HG03066 (cell line): ENCODE results near the gene GLB1L.
"Not testable (repeated sequence)": the region's sequence is repeated elsewhere in the genome, so short reads cannot be mapped to it uniquely, and the experiment has no call there.

Experiments used
- ATAC-seq: cut with Tn5 transposase; IDR thresholded peaks from one replicate; pipeline ENCODE4 v1.9.1; 2021; ENCODE audit warnings: low read depth; ENCODE audit not compliant: unreplicated experiment

The GLB1L gene

DNA sequence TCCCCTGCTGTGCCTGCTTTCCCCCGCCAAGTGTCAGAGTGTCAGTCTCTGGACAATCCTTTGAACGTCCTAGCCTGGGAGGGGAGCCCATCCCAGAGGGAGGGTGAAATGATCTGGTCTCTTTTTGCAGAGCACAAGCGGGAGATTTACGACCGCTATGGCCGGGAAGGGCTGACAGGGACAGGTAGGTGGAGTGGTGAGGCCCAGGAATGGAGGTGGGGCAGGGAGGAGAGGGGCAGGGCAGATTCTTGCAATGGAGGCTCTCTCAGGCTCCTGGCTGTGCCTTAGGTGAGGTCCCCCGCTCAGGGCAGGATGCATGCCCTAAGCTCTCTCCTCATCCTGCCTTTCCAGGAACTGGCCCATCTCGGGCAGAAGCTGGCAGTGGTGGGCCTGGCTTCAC lies 36.3 kb upstream of the GLB1L start:
- no peak for ATAC-seq

DNA sequence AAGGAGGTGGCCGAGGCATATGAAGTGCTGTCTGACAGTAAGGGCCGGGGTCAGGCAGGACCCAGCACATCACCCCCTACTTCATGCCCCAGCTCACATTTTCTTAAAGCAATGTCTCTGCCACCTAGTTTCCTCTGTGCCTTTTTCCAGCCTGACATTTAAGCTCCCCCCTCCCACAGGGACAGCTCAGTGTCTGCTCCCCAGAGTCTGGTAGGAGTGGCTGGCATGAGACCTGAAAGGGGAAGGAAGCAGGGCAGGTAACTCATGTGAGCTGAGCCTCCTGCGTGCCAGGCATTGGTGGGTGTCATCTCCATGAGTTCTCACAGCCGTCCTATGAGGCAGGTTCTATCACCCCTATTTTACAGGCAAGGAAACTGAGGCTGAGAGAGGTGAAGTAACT lies 35.4 kb upstream of the GLB1L start:
- ATAC-seq: no peak

DNA sequence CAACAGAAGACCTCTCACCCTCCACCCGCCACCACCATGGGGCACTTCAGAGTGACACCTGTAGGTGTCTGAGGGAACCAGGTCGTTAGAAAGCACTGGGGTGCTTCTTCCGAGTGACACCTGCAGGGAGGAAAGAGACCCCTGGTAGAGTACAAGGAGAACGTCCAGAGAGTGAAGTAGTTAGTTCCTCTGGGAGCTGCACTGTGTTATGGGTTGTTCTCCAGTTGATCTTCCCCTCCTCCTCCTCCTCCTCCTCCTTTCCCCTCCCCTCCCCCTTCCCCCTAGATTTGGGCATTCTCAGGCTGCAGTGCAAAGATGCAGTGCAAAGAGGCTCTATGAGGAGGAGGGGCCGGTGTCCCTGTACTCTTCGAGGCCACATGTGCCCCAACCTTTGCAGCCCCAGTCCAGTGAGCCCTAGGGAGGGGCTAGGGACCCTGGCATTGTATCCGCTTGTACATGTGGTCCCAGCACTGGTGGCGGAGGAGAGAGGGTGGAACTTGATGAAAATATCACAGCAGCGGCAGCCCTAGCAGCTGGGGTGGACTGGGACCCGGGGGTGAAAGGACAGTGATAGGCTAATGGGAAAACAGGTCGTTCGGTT lies 34.8 kb upstream of the GLB1L start:
- ATAC-seq: no peak

DNA sequence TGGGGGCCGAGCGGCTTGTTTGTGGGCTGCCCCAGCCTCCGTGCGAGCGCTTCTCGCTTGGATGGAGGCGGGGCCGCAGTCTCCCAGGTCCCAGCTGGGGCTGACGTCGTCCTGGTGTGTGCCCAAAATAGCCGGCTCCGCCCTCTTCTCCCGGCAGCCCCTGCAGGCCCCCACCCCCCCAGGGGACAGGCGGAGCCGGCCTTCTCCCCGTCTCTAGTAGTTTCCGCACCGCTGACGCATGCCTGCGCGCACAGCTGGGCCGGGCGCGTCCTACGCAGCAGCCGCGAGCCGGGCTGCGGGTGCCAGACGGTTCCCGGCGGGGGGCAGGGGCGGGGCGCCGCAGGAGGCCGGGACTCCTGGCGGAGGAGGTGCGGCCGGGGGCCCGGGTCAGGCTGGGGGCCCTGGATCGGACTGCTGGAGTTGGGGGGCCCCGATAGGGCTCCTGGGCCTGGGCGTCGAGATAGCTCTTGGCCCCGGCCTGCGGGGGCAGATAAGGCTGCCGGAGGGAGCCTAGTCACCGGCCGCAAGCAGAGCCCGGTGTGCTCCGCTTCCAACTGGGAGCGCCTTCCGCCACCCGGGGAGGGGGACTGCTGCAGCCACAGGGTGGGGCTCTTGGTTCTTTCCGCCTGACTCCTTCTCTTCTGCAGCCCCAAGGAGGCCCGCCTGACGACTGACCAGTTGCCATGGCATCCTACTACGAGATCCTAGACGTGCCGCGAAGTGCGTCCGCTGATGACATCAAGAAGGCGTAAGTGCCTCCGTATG lies 34.1 kb upstream of the GLB1L start, which contains the start of gene DNAJB2:
Gene DNAJB2, plus strand, starts transcription at position 216 of the 765 bp plus-strand sequence. Its CDS starts 468 bp downstream, at position 684.
- ATAC-seq: peak; percentile 82

DNA sequence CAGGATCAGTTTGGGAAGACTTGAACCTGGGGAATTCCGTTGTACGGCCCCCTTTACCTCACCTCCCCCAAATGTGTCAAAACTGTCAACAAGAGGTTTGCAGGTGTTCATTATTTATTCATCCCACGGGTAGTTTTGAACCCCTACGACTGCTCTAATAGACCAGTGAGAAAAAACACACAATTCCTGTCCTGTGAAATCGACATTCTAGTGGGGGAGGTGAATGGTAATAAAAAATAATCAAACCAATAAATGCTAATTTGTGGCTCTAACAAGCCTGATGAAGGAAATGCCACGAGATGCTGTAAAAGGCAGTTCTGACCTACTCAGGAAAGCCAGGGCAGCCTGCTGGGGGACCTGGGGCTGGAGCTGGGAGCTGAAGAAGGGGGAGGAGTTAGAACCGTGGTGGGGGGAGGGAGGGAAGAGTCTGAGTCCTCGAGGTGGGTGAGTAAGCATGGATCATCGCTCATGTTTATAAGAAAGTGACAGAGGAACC lies 33.5 kb upstream of the GLB1L start:
- ATAC-seq: no peak

DNA sequence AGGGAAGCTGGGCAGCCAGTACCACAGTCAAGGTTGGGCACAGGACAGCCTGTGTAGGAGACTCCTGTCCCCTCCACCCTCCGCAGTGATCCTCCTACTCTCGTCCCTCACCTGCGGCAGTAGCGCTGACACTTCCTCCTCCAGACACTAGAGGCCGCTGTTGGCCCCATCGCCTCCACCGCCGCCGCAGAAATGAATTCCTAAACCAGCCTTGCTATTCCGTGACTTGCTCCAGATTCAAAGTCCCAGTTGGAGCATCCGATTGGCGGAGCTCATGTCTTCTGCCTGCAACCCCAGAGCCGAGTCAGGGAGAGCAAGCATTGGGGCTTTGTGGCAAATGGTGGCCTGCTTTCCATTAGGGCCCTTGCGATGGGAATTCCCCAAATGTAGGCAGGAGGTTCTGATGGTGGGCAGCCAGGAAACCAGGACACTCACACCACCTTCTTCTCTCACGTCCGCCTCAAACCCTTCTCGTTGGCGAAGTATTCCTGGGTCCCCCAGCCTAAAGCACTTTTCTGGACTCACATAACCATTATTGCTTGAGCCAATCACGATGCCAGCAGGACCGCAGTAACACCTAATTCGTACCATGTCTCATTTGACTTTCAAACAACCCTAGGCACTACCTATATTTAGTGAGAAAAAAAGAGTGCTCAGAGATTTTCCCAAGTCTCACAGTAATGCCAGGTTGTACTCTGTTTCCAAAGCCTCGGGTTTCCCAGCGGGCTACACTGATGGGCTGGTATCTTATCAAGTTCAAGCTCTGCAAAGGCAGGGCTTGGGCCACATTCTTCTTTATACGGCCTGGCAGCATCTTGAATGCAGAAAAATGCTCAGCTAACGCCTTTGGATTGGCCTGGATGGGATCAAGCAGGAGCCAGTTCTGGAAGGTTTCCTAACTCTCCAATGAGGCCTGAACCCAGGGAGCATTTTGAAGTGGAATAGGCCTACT lies 32.7 kb upstream of the GLB1L start:
- ATAC-seq: peak; percentile 26

DNA sequence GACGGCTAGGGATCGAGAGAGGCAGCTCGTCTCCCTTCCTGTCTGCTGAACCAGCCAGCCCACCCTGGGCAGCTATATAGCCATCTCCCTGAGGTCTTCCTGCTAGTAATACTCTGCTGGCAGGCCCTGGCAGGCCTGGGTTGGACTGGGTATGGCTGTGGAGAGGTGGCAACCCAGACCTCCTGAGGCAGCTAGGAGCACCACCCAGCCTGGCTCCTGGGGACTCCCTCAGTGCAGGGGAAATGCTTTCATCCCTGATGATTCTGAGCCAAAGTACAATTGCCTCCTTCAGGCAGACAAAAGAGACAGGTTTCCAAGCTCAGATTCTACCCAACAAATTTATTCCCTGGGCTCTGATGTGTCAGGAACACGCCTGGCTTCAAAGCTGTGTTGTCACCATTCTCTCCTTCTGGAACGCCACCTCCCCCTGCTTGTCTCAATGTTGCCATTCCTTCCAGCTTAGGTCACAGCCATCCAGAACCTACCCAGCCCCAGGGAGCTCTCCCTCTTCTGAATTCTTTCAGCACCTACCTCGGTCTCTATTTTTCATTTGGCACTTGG lies 29.2 kb upstream of the GLB1L start:
- ATAC-seq: no peak

DNA sequence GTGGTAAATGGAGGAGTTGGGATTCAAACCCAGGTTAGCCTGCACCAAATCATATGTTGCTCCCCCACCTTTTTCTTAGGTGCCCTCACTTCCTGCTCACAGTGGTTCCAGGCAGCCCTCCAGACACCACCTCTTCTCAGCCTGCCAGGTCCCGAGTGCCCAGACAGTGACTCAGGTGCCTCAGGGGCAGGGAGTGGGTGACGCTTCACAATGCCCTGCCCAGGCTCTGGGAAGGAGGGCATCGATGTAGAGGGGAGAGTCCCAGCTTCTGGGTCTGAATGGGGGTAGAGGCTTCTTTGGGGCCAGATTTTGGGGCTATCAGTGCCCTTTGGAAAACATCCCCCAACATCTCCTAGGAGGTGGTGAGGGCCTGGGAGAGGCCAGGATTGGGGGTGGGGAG lies 28.7 kb upstream of the GLB1L start:
- no peak for ATAC-seq

DNA sequence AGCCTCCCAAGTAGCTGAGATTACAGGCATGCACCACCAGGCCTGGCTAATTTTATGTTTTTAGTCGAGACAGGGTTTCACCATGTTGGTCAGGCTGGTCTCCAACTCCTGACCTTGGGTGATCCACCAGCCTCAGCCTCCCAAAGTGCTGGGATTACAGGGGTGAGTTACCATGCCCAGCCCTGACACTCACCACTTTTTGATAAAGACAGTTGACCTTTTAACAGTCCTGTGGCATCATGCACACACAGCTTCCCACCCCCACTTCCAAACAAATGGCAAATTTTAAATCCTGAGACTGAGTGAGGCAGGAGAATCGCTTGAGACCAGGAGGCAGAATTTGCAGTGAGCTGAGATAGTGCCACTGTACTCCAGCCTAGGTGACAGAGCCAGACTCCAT lies 27.8 kb upstream of the GLB1L start:
- ATAC-seq: no peak

DNA sequence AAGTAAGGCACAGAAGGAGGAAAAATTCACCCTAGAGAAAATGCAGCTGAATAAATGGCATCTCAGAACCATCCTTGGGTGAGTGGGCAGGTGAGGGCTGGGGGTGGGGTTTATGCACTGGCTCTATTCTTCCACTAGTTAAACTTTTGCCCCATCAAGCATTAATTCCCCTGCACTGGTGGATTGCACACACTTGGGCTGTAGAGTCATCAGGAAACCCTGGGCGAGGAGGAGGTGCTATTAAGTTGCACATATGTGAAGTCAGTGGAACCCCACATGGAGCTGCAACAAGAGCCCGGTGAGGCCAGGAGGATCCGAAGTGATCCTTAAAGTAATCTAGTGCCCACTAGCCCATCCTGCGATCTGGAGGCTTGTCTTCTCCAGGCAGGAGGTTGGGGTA lies 27.1 kb upstream of the GLB1L start:
- ATAC-seq: no peak

DNA sequence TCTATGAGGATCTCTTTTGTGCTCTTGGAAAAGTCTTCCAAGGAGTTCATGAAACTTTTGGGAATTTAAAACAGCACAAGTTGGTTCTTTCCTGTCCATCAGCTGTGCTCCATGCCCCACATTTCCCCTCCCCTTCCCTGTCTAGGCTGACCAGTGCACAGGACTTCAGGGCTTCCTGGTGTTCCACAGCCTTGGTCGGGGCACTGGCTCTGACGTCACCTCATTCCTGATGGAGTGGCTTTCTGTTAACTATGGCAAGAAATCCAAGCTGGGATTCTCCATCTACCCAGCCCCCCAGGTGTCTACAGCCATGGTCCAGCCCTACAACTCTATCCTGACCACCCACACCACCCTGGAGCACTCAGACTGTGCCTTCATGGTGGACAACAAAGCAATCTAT lies 25.8 kb upstream of the GLB1L start:
- no peak for ATAC-seq

DNA sequence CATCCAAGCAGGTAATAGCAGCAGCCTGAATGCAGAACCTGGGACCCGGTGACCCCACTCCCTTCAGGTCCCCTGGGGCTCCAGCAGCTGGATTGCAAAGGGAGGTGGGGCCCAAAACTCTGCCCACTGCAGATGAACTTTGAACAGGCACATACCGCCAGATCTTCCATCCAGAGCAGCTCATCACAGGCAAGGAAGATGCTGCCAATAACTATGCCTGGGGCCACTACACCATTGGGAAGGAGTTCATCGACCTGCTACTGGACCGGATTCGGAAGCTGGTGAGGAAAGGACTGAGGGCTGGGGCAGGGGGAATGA lies 24.8 kb upstream of the GLB1L start:
- ATAC-seq: no peak

DNA sequence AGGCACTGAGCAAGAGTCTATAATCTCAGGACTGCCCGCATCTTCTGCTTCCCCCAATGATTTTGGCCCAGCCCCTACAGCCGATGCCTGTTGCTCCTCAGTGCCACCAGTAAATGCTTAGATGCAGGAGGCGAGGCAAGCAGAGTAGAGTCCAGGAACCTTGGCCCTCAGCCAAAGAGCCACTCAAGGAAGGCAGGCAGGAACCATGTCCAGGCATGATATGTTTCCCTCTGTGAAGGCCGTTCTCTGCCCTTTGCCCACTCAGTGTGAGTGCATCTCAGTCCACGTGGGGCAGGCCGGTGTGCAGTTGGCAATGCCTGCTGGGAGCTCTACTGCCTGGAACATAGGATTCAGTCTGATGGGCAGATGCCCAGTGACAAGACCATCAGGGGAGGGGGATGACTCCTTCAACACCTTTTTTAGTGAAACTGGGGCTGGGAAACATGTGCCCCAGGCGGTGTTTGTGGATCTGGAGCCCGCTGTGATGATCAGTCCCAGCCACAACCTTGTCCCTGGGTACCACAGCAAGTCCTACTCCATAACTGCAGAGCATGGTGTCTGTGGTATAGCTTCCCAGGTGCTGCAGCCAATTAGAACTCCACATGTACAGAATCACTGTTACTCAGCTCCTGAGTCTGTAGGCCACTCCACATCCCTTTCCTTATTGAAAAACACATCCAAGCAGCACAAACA lies 24.3 kb upstream of the GLB1L start:
- no peak for ATAC-seq

DNA sequence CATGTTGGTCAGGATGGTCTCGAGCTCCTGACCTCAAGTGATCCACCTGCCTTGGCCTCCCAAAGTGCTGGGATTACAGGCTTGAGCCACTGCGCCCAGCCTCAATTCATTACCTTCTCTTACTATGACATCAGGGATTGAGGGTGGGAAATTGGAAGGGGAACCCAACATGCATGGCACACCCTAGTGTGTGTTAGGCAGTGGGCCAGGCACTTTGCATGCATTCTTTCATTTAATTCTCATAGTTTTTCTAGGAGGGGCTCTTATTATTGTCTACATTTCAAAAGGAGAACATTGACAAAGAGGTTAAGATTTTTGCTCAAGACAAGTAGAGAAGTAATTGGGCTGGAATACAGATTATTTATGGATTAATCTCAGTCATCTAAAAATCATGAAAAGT lies 23.1 kb upstream of the GLB1L start:
- no peak for ATAC-seq

DNA sequence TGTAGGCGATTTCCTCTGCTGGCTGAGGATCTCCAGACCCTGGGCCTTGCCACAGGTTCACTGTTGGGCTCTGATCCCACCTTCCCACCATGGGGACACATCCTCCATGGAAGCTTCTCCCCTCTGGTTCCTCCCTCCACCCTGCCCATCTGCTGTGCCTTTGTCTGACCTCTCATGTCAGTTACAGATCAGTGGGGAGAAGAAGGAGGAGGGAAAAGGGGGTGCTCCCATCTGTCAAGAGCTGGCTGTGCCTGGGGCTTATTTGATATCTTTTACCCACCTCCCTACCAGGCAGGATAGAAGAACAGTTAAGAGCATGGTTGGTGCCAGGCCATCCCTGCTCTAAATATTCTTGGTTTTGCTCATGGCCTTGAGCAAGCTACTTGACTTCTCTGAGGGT lies 21.6 kb upstream of the GLB1L start:
- no peak for ATAC-seq

DNA sequence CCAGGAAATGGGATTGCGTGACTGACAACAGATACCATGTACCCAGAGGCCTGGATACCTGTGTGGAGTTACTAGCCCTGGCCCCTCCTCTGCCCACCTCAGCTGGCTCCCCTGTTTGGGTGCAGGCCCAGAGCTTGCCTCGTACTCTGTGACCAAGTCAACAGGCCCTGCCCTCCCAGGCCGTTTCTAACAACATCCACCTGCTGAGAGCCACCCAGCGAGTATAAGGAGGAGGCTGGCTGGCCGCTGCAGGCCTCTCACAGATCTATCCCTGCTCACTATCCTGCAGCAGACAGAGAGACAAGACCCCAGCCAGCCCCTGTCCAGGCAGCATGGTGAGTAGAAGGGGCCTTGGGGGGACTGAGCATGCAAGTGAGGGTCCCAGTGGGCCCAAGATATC lies 21.0 kb upstream of the GLB1L start:
- ATAC-seq: no peak

DNA sequence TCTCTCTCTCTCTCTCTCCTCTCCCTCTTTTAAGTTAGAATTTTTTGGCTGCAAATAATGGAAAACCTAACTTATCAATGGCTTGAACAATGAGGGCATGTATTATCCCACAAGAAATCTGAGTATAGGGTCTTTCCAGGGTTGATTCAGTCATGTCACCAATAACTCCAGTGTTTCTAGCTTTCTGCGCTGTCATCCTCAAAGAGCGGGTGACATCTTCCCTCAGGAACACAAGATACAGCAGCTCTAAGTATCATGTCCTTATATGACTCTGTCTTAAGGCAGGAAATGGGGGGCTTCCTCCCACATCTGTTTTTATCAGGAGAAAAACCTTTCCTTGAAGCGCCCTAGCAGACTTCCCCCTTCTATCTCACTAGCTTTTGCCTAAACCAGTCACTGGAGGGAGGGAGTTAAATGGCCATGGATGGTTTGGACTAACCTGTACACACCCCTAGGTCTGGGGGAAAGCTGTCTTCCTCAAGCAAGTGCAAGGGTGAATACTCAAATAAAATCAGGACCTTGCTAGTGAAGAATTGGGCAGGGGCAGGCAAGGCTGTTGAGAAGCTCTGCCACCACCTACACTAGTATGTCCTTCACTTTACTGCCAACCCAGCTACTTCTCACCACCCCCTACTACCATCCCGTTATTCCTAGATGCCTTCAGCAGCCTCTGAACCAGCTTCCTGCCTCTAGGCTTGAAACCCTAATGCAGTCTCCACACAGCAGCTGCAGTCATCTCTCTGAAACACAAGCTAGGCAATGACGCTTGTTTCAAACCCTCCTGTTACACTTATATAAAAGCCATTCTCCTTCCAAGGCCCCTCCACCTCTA lies 16.0 kb upstream of the GLB1L start:
- no peak for ATAC-seq

DNA sequence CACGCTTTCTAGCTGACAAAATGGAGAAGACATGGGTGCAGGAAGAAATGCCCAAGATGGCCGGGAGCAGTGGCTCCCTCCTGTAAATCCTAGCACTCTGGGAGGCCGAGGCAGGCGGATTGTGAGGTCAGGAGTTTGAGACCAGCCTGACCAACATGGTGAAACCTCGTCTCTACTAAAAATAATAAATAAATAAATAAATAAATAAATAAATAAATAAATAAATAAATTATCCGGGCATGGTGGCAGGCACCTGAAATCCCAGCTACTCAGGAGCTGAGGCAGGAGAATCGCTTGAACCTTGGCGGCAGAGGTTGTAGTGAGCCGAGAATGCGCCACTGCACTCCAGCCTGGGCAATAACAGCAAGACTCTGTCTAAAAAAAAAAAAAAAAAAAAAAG lies 13.7 kb upstream of the GLB1L start:
- not testable (repeated sequence) for ATAC-seq

DNA sequence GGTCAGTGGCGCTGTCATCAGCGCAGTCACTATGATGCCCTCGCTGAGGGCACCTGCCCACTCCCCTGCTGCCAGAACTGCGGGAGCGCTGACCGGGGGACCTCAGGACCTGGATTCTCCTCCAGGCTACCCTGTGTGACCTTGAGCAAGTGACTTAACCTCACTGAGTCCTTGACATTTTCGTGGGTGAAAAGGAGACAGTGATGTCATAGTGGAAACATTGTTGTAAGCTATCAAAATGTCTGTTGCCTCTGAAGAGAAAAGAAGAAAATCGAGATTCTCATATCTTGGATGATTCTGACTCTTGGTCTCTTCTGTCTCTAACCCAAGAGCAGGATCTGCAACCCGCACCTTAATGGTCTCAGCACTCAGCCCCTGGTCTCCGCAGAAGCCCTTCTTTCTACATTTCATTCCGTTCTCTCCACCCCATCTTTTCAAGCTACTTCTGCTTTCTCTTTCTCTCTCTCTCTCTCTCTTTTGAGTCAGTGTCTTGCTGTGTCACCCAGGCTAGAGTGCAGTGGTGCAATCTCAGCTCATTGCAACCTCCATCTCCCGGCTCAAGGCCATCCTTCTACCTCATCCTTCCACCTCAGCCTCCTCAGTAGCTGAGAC lies 9.5 kb upstream of the GLB1L start:
- ATAC-seq: peak; percentile 21
